ENCODE data around the gene PLTP.
"Not testable (repeated sequence)": the region's sequence is repeated elsewhere in the genome, so short reads cannot be mapped to it uniquely, and the experiment has no call there.

PLTP gene

DNA sequence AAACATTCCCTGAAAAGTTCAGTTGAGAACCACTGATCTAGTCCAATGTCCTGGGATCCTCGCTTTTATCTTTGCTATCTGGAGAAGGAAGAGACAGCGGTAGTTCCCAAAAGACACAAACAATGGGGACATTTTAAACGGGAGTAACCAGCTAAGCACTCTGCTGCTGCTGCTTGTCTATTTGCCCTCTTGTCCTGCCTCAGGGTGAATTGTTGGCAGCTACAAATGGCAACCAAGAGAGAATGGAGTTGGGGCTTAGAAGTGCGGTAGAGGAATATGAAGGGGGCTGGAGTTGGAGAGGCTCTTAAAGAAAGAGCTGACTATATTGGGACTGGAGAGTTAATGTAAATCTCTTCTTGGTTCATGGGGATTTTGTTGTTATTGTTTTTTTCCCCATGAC, 37.4 kb downstream of the PLTP start:
- Histone ChIP-seq H2AFZ (ENCODE audit: low read depth, low read length, severe bottlenecking) (no peak overlapping the region), H3K79me2 (ENCODE audit: insufficient read depth, low read length) (no peaks in the 10 kb centered on the region), H3K36me3 (ENCODE audit: low read length) (no peaks in the 10 kb centered on the region), H3K27me3 (ENCODE audit: low read length) (no peaks in the 10 kb centered on the region), H3K9me2 (replicated peaks; ENCODE audit: insufficient read depth, low read length) (no peaks in the 10 kb centered on the region), H3F3A (ENCODE audit: insufficient read depth) (no peaks in the 10 kb centered on the region), H3K9ac (ENCODE audit: low read length) (no peak overlapping the region), H3K4me2 (ENCODE audit: low read depth, low read length, poor library complexity, severe bottlenecking) (no peak overlapping the region), H3K4me3 (ENCODE audit: insufficient read depth, low read length, poor library complexity, severe bottlenecking) (no peak overlapping the region), H3K27ac (ENCODE audit: low read depth, low read length) (no peak overlapping the region), H4K20me1 (ENCODE audit: low read depth, low read length) (no peaks in the 10 kb centered on the region), H3K9me3 (ENCODE audit: insufficient read depth, low read length) (no peaks in the 10 kb centered on the region)
- TF ChIP-seq, protein P1, sequence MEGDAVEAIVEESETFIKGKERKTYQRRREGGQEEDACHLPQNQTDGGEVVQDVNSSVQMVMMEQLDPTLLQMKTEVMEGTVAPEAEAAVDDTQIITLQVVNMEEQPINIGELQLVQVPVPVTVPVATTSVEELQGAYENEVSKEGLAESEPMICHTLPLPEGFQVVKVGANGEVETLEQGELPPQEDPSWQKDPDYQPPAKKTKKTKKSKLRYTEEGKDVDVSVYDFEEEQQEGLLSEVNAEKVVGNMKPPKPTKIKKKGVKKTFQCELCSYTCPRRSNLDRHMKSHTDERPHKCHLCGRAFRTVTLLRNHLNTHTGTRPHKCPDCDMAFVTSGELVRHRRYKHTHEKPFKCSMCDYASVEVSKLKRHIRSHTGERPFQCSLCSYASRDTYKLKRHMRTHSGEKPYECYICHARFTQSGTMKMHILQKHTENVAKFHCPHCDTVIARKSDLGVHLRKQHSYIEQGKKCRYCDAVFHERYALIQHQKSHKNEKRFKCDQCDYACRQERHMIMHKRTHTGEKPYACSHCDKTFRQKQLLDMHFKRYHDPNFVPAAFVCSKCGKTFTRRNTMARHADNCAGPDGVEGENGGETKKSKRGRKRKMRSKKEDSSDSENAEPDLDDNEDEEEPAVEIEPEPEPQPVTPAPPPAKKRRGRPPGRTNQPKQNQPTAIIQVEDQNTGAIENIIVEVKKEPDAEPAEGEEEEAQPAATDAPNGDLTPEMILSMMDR (IDR thresholded peaks at IDR 0.05; ENCODE audit: insufficient read depth, low read length, poor library complexity, severe bottlenecking), result no peak
- TF ChIP-seq EZH2phosphoT487 (conservative IDR thresholded peaks at IDR 0.05; ENCODE audit: low read length), result no peak

DNA sequence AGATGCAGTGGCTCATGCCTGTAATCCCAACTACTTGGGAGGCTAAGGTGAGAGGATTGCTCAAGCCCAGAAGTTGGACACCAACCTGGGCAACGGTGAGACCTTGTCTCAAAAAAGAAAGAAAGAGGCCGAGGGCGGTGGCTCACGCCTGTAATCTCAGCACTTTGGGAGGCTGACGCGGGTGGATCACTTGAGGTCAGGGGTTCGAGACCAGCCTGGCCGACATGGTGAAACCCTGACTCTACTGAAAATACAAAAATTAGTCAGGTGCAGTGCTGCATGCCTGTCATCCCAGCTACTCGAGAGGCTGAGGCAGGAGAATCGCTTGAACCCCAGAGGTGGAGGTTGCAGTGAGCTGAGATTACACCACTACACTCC, 37.9 kb downstream of the PLTP start:
- H3K9me3 ChIP-seq (ENCODE audit: insufficient read depth, low read length); H3K9me2 ChIP-seq (replicated peaks; ENCODE audit: insufficient read depth, low read length); H4K20me1 ChIP-seq (ENCODE audit: low read depth, low read length); H3K27me3 ChIP-seq (ENCODE audit: low read length); H3K4me3 ChIP-seq (ENCODE audit: insufficient read depth, low read length, poor library complexity, severe bottlenecking); H3K4me2 ChIP-seq (ENCODE audit: low read depth, low read length, poor library complexity, severe bottlenecking); H3F3A ChIP-seq (ENCODE audit: insufficient read depth); H3K9ac ChIP-seq (ENCODE audit: low read length); H3K27ac ChIP-seq (ENCODE audit: low read depth, low read length); H3K36me3 ChIP-seq (ENCODE audit: low read length); H3K79me2 ChIP-seq (ENCODE audit: insufficient read depth, low read length); H2AFZ ChIP-seq (ENCODE audit: low read depth, low read length, severe bottlenecking): not testable (repeated sequence)

DNA sequence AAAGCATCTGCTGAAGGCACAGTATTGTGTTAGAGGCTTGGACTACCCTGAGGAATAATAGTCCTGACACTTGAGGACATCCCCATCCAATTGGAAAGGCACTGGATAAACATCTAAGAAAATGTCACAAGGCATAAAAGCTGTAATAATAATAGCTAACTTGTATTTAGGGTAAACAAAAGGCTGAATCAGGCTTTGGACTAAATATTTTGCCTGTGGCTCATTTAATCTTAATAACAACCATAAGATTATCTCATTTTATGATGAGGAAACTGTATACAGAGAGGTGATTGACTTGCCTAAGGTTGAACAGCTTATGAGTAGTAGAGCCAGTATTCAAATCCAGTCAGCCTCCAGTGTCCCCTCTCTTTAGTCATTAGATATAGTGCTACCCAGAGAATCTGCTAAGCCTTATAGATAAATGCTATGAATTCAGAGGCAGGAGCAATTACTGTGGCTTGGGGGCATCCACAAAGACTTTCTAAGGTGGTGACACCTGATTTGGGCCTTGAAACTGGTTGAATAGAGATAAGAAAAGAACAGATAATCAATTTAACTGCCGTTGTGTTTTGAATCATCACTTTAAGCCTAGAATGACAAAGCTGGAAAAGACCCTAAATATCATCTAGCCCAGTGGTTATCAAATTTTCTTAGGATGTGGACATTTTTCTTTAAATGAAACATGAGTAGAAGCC, 38.4 kb downstream of the PLTP start:
- H3K9ac ChIP-seq (ENCODE audit: low read length), result no peak overlapping the region
- H3K79me2 ChIP-seq (ENCODE audit: insufficient read depth, low read length), result no peaks in the 10 kb centered on the region
- H3K27ac ChIP-seq (ENCODE audit: low read depth, low read length), result no peak overlapping the region
- H3K9me2 ChIP-seq (replicated peaks; ENCODE audit: insufficient read depth, low read length), result no peaks in the 10 kb centered on the region
- H3F3A ChIP-seq (ENCODE audit: insufficient read depth), result no peaks in the 10 kb centered on the region
- no peak overlapping the region for H3K4me2 ChIP-seq (ENCODE audit: low read depth, low read length, poor library complexity, severe bottlenecking)
- TF ChIP-seq EZH2phosphoT487 (conservative IDR thresholded peaks at IDR 0.05; ENCODE audit: low read length), result no peak
- TF ChIP-seq, protein P1 (IDR thresholded peaks at IDR 0.05; ENCODE audit: insufficient read depth, low read length, poor library complexity, severe bottlenecking), result no peak
- H2AFZ ChIP-seq (ENCODE audit: low read depth, low read length, severe bottlenecking), result no peak overlapping the region
- H3K4me3 ChIP-seq (ENCODE audit: insufficient read depth, low read length, poor library complexity, severe bottlenecking), result no peak overlapping the region
- H4K20me1 ChIP-seq (ENCODE audit: low read depth, low read length), result no peaks in the 10 kb centered on the region
- H3K36me3 ChIP-seq (ENCODE audit: low read length), result no peaks in the 10 kb centered on the region
- H3K27me3 ChIP-seq (ENCODE audit: low read length), result no peaks in the 10 kb centered on the region
- H3K9me3 ChIP-seq (ENCODE audit: insufficient read depth, low read length), result no peaks in the 10 kb centered on the region

DNA sequence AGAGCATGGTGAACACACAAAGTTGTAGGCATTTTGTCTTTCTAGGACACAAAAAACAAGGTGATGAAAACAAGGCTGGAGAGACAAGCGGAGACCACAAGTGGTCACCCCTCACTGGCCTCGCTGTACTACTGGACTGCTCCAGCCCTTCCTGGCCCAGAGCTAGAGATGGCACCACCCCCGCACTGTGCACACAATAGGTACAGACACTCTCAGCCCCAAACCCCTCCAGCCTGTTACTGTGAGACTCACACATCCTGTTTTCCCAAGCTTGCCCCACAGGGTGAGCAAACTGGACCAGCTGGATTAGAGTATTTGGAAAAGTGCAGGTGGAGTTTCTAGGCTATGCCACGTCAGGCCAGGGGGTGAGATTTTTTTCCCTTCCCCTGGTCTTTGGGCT, 39.3 kb downstream of the PLTP start:
- no peak overlapping the region for H3K9ac ChIP-seq (ENCODE audit: low read length)
- H3K9me2 ChIP-seq (replicated peaks; ENCODE audit: insufficient read depth, low read length), result no peaks in the 10 kb centered on the region
- no peaks in the 10 kb centered on the region for H3F3A ChIP-seq (ENCODE audit: insufficient read depth)
- no peak overlapping the region for H2AFZ ChIP-seq (ENCODE audit: low read depth, low read length, severe bottlenecking)
- TF ChIP-seq EZH2phosphoT487 (conservative IDR thresholded peaks at IDR 0.05; ENCODE audit: low read length), result no peak
- TF ChIP-seq, protein P1 (IDR thresholded peaks at IDR 0.05; ENCODE audit: insufficient read depth, low read length, poor library complexity, severe bottlenecking), result no peak
- no peaks in the 10 kb centered on the region for H4K20me1 ChIP-seq (ENCODE audit: low read depth, low read length)
- no peaks in the 10 kb centered on the region for H3K9me3 ChIP-seq (ENCODE audit: insufficient read depth, low read length)
- no peak overlapping the region for H3K4me2 ChIP-seq (ENCODE audit: low read depth, low read length, poor library complexity, severe bottlenecking)
- H3K27ac ChIP-seq (ENCODE audit: low read depth, low read length), result no peak overlapping the region
- no peaks in the 10 kb centered on the region for H3K36me3 ChIP-seq (ENCODE audit: low read length)
- H3K79me2 ChIP-seq (ENCODE audit: insufficient read depth, low read length), result no peaks in the 10 kb centered on the region
- no peak overlapping the region for H3K4me3 ChIP-seq (ENCODE audit: insufficient read depth, low read length, poor library complexity, severe bottlenecking)
- H3K27me3 ChIP-seq (ENCODE audit: low read length), result no peaks in the 10 kb centered on the region

Measured in SU-DHL-6 (cell line).